Rectal smooth muscle tissue (tissue), 1 donor: ENCODE results near the gene MBIP.
A peak's percentile ranks its signal among the peaks of the same experiment; 100 is the strongest.
"Not testable (repeated sequence)": the region's sequence is repeated elsewhere in the genome, so short reads cannot be mapped to it uniquely, and the experiment has no call there.

Experiments used
- H3K27ac ChIP-seq: one replicate; pipeline ENCODE4 v1.7.0; 2013; ENCODE audit warnings: low read depth, low read length, inconsistent platforms
- H3K27me3 ChIP-seq: one replicate; pipeline ENCODE4 v1.7.0; 2013; ENCODE audit warnings: low read length; ENCODE audit not compliant: control insufficient read depth, insufficient read depth
- H3K36me3 ChIP-seq: one replicate; pipeline ENCODE4 v1.7.0; 2013; ENCODE audit warnings: low read length; ENCODE audit not compliant: control insufficient read depth, insufficient read depth
- H3K4me1 ChIP-seq: one replicate; pipeline ENCODE4 v1.7.0; 2013; ENCODE audit warnings: low read length; ENCODE audit not compliant: control insufficient read depth, insufficient read depth
- H3K4me3 ChIP-seq: one replicate; pipeline ENCODE4 v1.7.0; 2013; ENCODE audit warnings: low read length
- H3K9ac ChIP-seq: one replicate; pipeline ENCODE4 v1.7.0; 2013; ENCODE audit warnings: low read length

MBIP gene

GRCh38 chr14:36333119-36333518 is 12.7 kb upstream of the MBIP start:
- Histone ChIP-seq H3K36me3 (no peaks in the 10 kb centered on the region), H3K27ac (no peak overlapping the region), H3K4me1 (no peaks in the 10 kb centered on the region), H3K9ac (no peak overlapping the region), H3K27me3 (no peaks in the 10 kb centered on the region), H3K4me3 (no peak overlapping the region)

GRCh38 chr14:36327573-36327972 is 7.1 kb upstream of the MBIP start:
- not testable (repeated sequence) for H3K4me3 ChIP-seq, H3K9ac ChIP-seq, H3K27me3 ChIP-seq

GRCh38 chr14:36325853-36326252 is 5.4 kb upstream of the MBIP start:
- Histone ChIP-seq H3K36me3 (no peaks in the 10 kb centered on the region), H3K4me3 (no peak overlapping the region), H3K9ac (no peak overlapping the region), H3K27me3 (no peaks in the 10 kb centered on the region), H3K27ac (no peak overlapping the region), H3K4me1 (no peaks in the 10 kb centered on the region)

More at GRCh38 chr14:36327573-36327972, 7.1 kb upstream of the MBIP start:
- H3K27ac ChIP-seq, H3K36me3 ChIP-seq, H3K4me1 ChIP-seq: not testable (repeated sequence)

GRCh38 chr14:36324897-36325296 is 4.5 kb upstream of the MBIP start:
- Histone ChIP-seq H3K36me3 (no peaks in the 10 kb centered on the region), H3K4me1 (no peaks in the 10 kb centered on the region), H3K4me3 (no peak overlapping the region), H3K27ac (no peak overlapping the region), H3K9ac (no peak overlapping the region), H3K27me3 (no peaks in the 10 kb centered on the region)

GRCh38 chr14:36320897-36321381 is 502 bp upstream of the MBIP start:
- no peaks in the 10 kb centered on the region for H3K27me3 ChIP-seq
- H3K36me3 ChIP-seq = no peaks in the 10 kb centered on the region
- no peak overlapping the region for H3K27ac ChIP-seq
- H3K4me3 ChIP-seq = peak overlapping the region; percentile 99
- H3K9ac ChIP-seq = no peak overlapping the region
- H3K4me1 ChIP-seq = no peaks in the 10 kb centered on the region

- no peaks in the 10 kb centered on the region for H3K4me1 ChIP-seq
- H3K27ac ChIP-seq = peak overlapping the region; percentile 86
- H3K9ac ChIP-seq = peak overlapping the region; percentile 94
- peak overlapping the region; percentile 99 for H3K4me3 ChIP-seq
- no peaks in the 10 kb centered on the region for H3K36me3 ChIP-seq
- H3K27me3 ChIP-seq = no peaks in the 10 kb centered on the region
Observed at GRCh38 chr14:36319899-36320199, 588 bp downstream of the MBIP start.

- no peaks in the 10 kb centered on the region for H3K27me3 ChIP-seq
- H3K27ac ChIP-seq = no peak overlapping the region
- H3K4me3 ChIP-seq = no peak overlapping the region
- H3K4me1 ChIP-seq = no peaks in the 10 kb centered on the region
- no peaks in the 10 kb centered on the region for H3K36me3 ChIP-seq
- H3K9ac ChIP-seq = no peak overlapping the region
Observed at GRCh38 chr14:36317650-36318049, 2.8 kb downstream of the MBIP start.

- H3K27me3 ChIP-seq = no peaks in the 10 kb centered on the region
- peaks cover under 1% of the 10 kb centered on the region for H3K36me3 ChIP-seq
- H3K4me3 ChIP-seq = no peak overlapping the region
- no peak overlapping the region for H3K9ac ChIP-seq
- no peaks in the 10 kb centered on the region for H3K4me1 ChIP-seq
- no peak overlapping the region for H3K27ac ChIP-seq
Observed at GRCh38 chr14:36316131-36316530, 4.3 kb downstream of the MBIP start.

- no peak overlapping the region for H3K4me3 ChIP-seq
- H3K36me3 ChIP-seq = peaks cover 9% of the 10 kb centered on the region
- no peak overlapping the region for H3K9ac ChIP-seq
- H3K4me1 ChIP-seq = no peaks in the 10 kb centered on the region
- H3K27ac ChIP-seq = no peak overlapping the region
- H3K27me3 ChIP-seq = no peaks in the 10 kb centered on the region
Observed at GRCh38 chr14:36315159-36315853, 5.1 kb downstream of the MBIP start.

GRCh38 chr14:36313898-36314297 is 6.5 kb downstream of the MBIP start:
- Histone ChIP-seq H3K27ac (no peak overlapping the region), H3K9ac (no peak overlapping the region), H3K36me3 (peaks cover 14% of the 10 kb centered on the region), H3K27me3 (no peaks in the 10 kb centered on the region), H3K4me1 (no peaks in the 10 kb centered on the region), H3K4me3 (no peak overlapping the region)

GRCh38 chr14:36313206-36313605 is 7.2 kb downstream of the MBIP start:
- Histone ChIP-seq H3K27me3 (no peaks in the 10 kb centered on the region), H3K9ac (no peak overlapping the region), H3K27ac (no peak overlapping the region), H3K4me1 (no peaks in the 10 kb centered on the region), H3K36me3 (peaks cover 18% of the 10 kb centered on the region), H3K4me3 (no peak overlapping the region)

- no peaks in the 10 kb centered on the region for H3K27me3 ChIP-seq
Observed at GRCh38 chr14:36306836-36307235, 13.6 kb downstream of the MBIP start.

GRCh38 chr14:36304895-36305294 is 15.5 kb downstream of the MBIP start:
- peaks cover 18% of the 10 kb centered on the region for H3K36me3 ChIP-seq
- H3K27ac ChIP-seq = no peak overlapping the region
- H3K9ac ChIP-seq = no peak overlapping the region
- H3K27me3 ChIP-seq = no peaks in the 10 kb centered on the region
- H3K4me3 ChIP-seq = no peak overlapping the region
- H3K4me1 ChIP-seq = no peaks in the 10 kb centered on the region

More at GRCh38 chr14:36306836-36307235, 13.6 kb downstream of the MBIP start:
- Histone ChIP-seq H3K4me1 (no peaks in the 10 kb centered on the region), H3K36me3 (peaks cover 22% of the 10 kb centered on the region), H3K9ac (no peak overlapping the region), H3K4me3 (no peak overlapping the region), H3K27ac (no peak overlapping the region)
